ENCODE results near the gene MMP14. TPM values are rescaled to one million over a fixed set of nuclear protein-coding genes. Genes with fewer than 3 reads are reported as not detected.
A peak's percentile ranks its signal among the peaks of the same experiment; 100 is the strongest.

MMP14 gene
- total RNA-seq, 5 donors from 2014 or later (not counting 1 experiment from before 2014, with no cell fraction given): 1.9 to 3.7 (median 2.3) TPM

DNA sequence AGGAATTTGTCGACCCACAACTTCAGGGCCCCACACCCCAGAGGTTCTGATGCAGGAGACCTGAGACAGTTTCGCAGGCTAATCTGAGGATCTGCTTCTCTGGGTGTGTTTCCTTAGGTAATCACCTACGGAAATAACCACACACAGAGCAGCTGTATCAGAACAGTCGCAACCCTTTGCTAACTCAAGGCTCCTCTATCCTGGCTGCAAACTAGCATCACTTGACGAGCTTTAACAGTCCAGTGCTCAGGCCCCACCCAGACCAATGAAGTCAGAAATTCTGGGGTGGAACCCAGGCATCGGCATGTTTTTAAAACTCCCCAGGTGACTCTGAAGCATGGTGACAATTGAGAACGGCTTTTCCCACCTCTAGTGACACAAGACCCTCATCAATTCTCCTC, 41.8 kb upstream of the MMP14 start:
- Histone ChIP-seq H3K36me3 (ENCODE audit: control insufficient read depth in 2 of 2, extremely low read depth in 1 of 2, insufficient read depth in 1 of 2, low read length in 1 of 2) (no peaks in the 10 kb centered on the region), H3K27me3 (replicated peaks in 1 of 2; ENCODE audit: control insufficient read depth in 2 of 2, extremely low read depth in 1 of 2, insufficient read depth in 2 of 2, low read length in 1 of 2) (peaks cover 0 to 3% of the 10 kb centered on the region in 2 experiments), H3K27ac (ENCODE audit: low read length) (no peak overlapping the region), H3K9me3 (no peaks in the 10 kb centered on the region), H3K4me3 (ENCODE audit: control insufficient read depth in 1 of 2, extremely low read depth in 1 of 2, low read length in 1 of 2) (no peak overlapping the region), H3K4me1 (ENCODE audit: control insufficient read depth in 1 of 2, extremely low read depth in 1 of 2, insufficient read depth in 2 of 2, low read length in 2 of 2) (no peaks in the 10 kb centered on the region)
- CTCF ChIA-PET: interaction anchor here in 1 of 2 donors (1.0 kb wide), 1 partner anchor 198 kb away, joined by 4 read pairs; no protein-coding TSS in a partner anchor
- POLR2A ChIA-PET: interaction anchor here in 1 of 2 donors (0.7 kb wide), 1 partner anchor 187 kb away, joined by 4 read pairs; no protein-coding TSS in a partner anchor
- DNase-seq (no peak), ATAC-seq (replicated peaks in 1 of 4) (no peak)
- Mint-ChIP-seq H3K4me3 (no peak overlapping the region), H3K36me3 (no peaks in the 10 kb centered on the region), H3K27me3 (peaks cover 16 to 21% of the 10 kb centered on the region in 2 donors), H3K9me3 (no peaks in the 10 kb centered on the region), H3K27ac (no peak overlapping the region), H3K4me1 (no peaks in the 10 kb centered on the region)
- 82% methylated on average over 6 of the region's 7 CpGs for WGBS (ENCODE audit: insufficient coverage)

DNA sequence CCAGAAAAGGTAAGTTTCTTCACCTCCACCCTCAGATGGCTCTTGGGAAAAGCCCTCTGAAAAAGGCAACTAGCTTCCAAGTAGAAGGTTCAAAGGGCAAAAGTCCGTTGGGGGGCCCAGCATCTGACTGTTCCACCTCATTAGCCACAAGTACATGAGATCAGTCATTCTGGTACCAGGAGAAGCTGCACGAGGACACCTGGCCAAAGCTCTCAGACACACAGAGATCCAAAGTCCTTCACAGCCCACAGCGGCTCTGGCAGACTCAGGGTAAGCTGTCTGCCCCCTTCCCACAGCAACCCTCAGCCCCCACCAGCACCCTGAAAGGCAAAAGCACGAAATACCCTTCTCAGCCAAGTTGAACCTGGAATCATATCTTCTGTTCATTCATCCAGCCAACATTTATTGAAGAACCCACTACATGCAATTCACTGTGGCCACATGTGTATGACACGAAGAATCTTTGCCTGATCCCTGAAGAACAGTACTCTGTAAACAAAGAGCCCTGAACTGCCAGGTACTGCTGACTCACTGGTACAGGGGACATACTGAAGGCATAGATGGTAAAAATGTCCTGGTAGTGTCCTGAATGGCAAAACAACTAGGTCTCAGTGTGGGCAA, 40.2 kb upstream of the MMP14 start:
- Histone ChIP-seq H3K9me3 (no peaks in the 10 kb centered on the region), H3K4me1 (ENCODE audit: control insufficient read depth in 1 of 2, extremely low read depth in 1 of 2, insufficient read depth in 2 of 2, low read length in 2 of 2) (no peaks in the 10 kb centered on the region), H3K36me3 (ENCODE audit: control insufficient read depth in 2 of 2, extremely low read depth in 1 of 2, insufficient read depth in 1 of 2, low read length in 1 of 2) (no peaks in the 10 kb centered on the region), H3K27me3 (replicated peaks in 1 of 2; ENCODE audit: control insufficient read depth in 2 of 2, extremely low read depth in 1 of 2, insufficient read depth in 2 of 2, low read length in 1 of 2) (peaks cover 0 to 9% of the 10 kb centered on the region in 2 experiments), H3K4me3 (ENCODE audit: control insufficient read depth in 1 of 2, extremely low read depth in 1 of 2, low read length in 1 of 2) (no peak overlapping the region), H3K27ac (ENCODE audit: low read length) (no peak overlapping the region)
- Mint-ChIP-seq H3K27me3 (peaks cover 28 to 33% of the 10 kb centered on the region in 2 donors), H3K36me3 (no peaks in the 10 kb centered on the region), H3K9me3 (no peaks in the 10 kb centered on the region), H3K4me3 (no peak overlapping the region), H3K27ac (no peak overlapping the region), H3K4me1 (no peaks in the 10 kb centered on the region)
- 37% methylated on average over 5 of the region's 5 CpGs for WGBS (ENCODE audit: insufficient coverage)
- POLR2A ChIA-PET: no interaction called here
- DNase-seq (no peak), ATAC-seq (replicated peaks in 1 of 4) (no peak)
- CTCF ChIA-PET: no interaction called here

DNA sequence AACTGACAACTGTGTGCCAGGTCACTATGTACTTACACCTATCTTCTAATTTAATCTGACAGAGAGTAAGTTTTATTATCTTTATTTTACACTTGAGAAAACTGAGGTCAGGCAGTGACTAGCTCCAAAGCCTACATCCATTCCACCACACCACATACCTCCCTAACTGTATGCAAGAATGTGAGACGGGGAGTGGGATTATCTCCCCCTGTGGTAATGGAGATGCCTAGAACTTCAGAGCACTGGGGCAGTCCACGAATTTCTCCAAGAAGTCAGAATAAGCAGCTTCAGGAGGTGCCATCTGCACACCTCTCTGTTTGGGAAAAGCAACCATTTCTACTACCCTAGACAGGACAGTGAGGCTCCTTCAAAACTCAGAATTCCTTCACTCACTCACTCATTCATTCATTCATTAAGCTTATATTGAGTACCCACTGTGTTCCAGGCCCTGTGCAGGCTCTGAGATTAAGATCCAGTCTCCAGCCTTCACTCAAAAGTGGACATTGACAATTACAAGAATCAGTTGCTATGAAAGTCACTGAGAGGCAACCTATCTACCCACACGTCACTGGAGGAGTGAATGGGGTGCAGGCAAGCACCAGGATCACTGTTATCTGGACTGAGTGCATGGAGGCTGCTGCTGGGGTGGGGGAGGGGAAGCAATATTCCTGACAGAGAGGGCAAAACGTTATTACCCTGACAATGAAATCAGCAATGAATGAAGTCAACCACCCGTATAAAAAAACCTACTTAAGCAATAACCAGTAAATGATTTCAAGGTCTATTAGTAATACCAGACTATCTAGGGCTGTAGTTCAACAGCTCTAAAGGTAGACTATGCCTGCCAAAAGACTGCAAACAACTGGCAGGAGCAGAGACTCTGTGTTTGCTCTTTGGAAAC, 39.1 kb upstream of the MMP14 start:
- ATAC-seq (replicated peaks in 1 of 4): no peak
- no peaks in the 10 kb centered on the region for H3K4me1 ChIP-seq (ENCODE audit: control insufficient read depth in 1 of 2, extremely low read depth in 1 of 2, insufficient read depth in 2 of 2, low read length in 2 of 2)
- no peak for DNase-seq
- H3K27me3 ChIP-seq (replicated peaks in 1 of 2; ENCODE audit: control insufficient read depth in 2 of 2, extremely low read depth in 1 of 2, insufficient read depth in 2 of 2, low read length in 1 of 2): peaks cover 0 to 18% of the 10 kb centered on the region in 2 experiments
- no peak overlapping the region for H3K4me3 Mint-ChIP-seq
- peaks cover 30 to 37% of the 10 kb centered on the region in 2 donors for H3K27me3 Mint-ChIP-seq
- no peak overlapping the region for H3K27ac ChIP-seq (ENCODE audit: low read length)
- ChIA-PET POLR2A (no interaction called here), CTCF (interaction anchor here (0.5 to 0.6 kb wide), 3 partner anchors 18 to 92 kb away, joined by 3 to 5 read pairs (median 5); no protein-coding TSS in a partner anchor)
- no peaks in the 10 kb centered on the region for H3K9me3 Mint-ChIP-seq
- H3K4me3 ChIP-seq (ENCODE audit: control insufficient read depth in 1 of 2, extremely low read depth in 1 of 2, low read length in 1 of 2): no peak overlapping the region
- no peaks in the 10 kb centered on the region for H3K36me3 ChIP-seq (ENCODE audit: control insufficient read depth in 2 of 2, extremely low read depth in 1 of 2, insufficient read depth in 1 of 2, low read length in 1 of 2)
- no peak overlapping the region for H3K27ac Mint-ChIP-seq
- no peaks in the 10 kb centered on the region for H3K36me3 Mint-ChIP-seq
- WGBS (ENCODE audit: insufficient coverage): 60% methylated on average over 2 of the region's 5 CpGs
- H3K9me3 ChIP-seq: no peaks in the 10 kb centered on the region
- H3K4me1 Mint-ChIP-seq: no peaks in the 10 kb centered on the region

DNA sequence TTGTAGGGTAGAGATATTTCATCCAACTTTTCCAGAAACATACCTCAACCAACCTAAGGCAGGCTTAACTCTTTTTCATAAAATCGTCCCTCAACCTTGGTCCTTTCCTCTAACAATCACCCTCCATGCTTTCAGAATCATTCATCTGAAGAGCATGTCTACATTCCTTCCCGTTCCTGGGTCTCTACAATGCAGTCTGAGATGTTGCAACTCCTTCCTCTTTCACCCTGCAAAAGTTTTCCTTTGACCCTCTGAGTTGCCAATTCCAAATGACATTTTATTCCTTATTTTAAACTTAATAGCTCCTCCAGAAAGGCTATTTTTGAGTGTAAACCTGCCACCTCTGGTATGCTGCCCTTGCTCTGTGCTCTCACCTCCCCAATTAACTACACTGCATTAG, 37.9 kb upstream of the MMP14 start:
- CTCF ChIA-PET: no interaction called here

DNA sequence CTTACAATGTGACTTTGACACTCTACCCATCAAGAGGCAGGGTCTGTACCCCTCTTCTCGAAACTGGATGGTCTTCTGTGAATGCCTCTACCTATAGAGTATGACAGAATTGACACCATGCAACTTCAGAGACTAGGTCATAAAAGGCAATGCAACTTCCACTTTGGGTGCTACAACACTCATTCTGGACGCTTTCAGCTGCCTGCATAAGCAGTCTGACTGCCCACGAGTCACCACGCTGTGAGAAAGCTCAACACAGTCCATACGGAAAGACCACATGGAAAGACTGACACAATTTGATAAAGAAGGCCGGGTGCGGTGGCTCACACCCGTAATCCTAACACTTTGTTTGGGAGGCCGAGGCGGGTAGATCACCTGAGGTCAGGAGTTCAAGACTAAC, 36.0 kb upstream of the MMP14 start:
- peaks cover 33 to 42% of the 10 kb centered on the region in 2 donors for H3K27me3 Mint-ChIP-seq
- H3K9me3 ChIP-seq: no peaks in the 10 kb centered on the region
- no peak overlapping the region for H3K4me3 Mint-ChIP-seq
- no peaks in the 10 kb centered on the region for H3K4me1 Mint-ChIP-seq
- peaks cover 0 to 20% of the 10 kb centered on the region in 2 experiments for H3K27me3 ChIP-seq (replicated peaks in 1 of 2; ENCODE audit: control insufficient read depth in 2 of 2, extremely low read depth in 1 of 2, insufficient read depth in 2 of 2, low read length in 1 of 2)
- H3K4me1 ChIP-seq (ENCODE audit: control insufficient read depth in 1 of 2, extremely low read depth in 1 of 2, insufficient read depth in 2 of 2, low read length in 2 of 2): no peaks in the 10 kb centered on the region
- CTCF ChIA-PET: no interaction called here
- H3K4me3 ChIP-seq (ENCODE audit: control insufficient read depth in 1 of 2, extremely low read depth in 1 of 2, low read length in 1 of 2): no peak overlapping the region
- 78% methylated on average over 9 of the region's 10 CpGs for WGBS (ENCODE audit: insufficient coverage)
- no peak for DNase-seq
- H3K9me3 Mint-ChIP-seq: no peaks in the 10 kb centered on the region
- POLR2A ChIA-PET: no interaction called here
- H3K36me3 Mint-ChIP-seq: no peaks in the 10 kb centered on the region
- no peaks in the 10 kb centered on the region for H3K36me3 ChIP-seq (ENCODE audit: control insufficient read depth in 2 of 2, extremely low read depth in 1 of 2, insufficient read depth in 1 of 2, low read length in 1 of 2)
- no peak for ATAC-seq (replicated peaks in 1 of 4)
- H3K27ac ChIP-seq (ENCODE audit: low read length): no peak overlapping the region
- peak overlapping the region in 1 of 2 donors; percentile 47 for H3K27ac Mint-ChIP-seq

More for the DNA sequence above, 37.9 kb upstream of the MMP14 start:
- Histone ChIP-seq H3K27me3 (replicated peaks in 1 of 2; ENCODE audit: control insufficient read depth in 2 of 2, extremely low read depth in 1 of 2, insufficient read depth in 2 of 2, low read length in 1 of 2) (peaks cover 0 to 18% of the 10 kb centered on the region in 2 experiments), H3K9me3 (no peaks in the 10 kb centered on the region), H3K4me3 (ENCODE audit: control insufficient read depth in 1 of 2, extremely low read depth in 1 of 2, low read length in 1 of 2) (no peak overlapping the region), H3K36me3 (ENCODE audit: control insufficient read depth in 2 of 2, extremely low read depth in 1 of 2, insufficient read depth in 1 of 2, low read length in 1 of 2) (no peaks in the 10 kb centered on the region), H3K4me1 (ENCODE audit: control insufficient read depth in 1 of 2, extremely low read depth in 1 of 2, insufficient read depth in 2 of 2, low read length in 2 of 2) (no peaks in the 10 kb centered on the region), H3K27ac (ENCODE audit: low read length) (no peak overlapping the region)
- ATAC-seq (replicated peaks in 1 of 4): no peak
- Mint-ChIP-seq H3K27ac (no peak overlapping the region), H3K9me3 (no peaks in the 10 kb centered on the region), H3K27me3 (peaks cover 33 to 40% of the 10 kb centered on the region in 2 donors), H3K4me3 (no peak overlapping the region), H3K36me3 (no peaks in the 10 kb centered on the region), H3K4me1 (no peaks in the 10 kb centered on the region)
- WGBS (ENCODE audit: insufficient coverage): 48% methylated on average over 2 of the region's 2 CpGs
- POLR2A ChIA-PET: no interaction called here
- DNase-seq: no peak

DNA sequence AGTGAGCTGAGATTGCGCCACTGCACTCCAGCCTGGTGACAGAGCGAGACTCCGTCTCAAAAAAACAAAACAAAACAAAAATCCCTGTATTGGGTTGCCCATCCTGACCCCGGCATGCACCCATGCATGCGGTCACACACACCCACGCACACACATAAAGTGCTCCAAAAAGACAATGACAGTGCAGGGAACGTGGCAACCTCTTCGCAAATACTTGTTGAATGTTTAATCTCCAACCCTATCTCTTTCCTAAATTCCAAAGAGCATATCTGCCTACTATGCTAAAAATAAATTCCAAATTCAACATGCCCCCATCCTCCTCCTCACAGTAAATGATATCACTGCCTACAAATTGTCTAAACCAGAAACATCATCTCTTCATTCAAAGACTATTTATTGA, 34.7 kb upstream of the MMP14 start:
- WGBS (ENCODE audit: insufficient coverage): 81% methylated on average over 5 of the region's 8 CpGs
- Histone ChIP-seq H3K9me3 (no peaks in the 10 kb centered on the region), H3K36me3 (ENCODE audit: control insufficient read depth in 2 of 2, extremely low read depth in 1 of 2, insufficient read depth in 1 of 2, low read length in 1 of 2) (no peaks in the 10 kb centered on the region), H3K4me3 (ENCODE audit: control insufficient read depth in 1 of 2, extremely low read depth in 1 of 2, low read length in 1 of 2) (no peak overlapping the region), H3K4me1 (ENCODE audit: control insufficient read depth in 1 of 2, extremely low read depth in 1 of 2, insufficient read depth in 2 of 2, low read length in 2 of 2) (no peaks in the 10 kb centered on the region), H3K27ac (ENCODE audit: low read length) (no peak overlapping the region), H3K27me3 (replicated peaks in 1 of 2; ENCODE audit: control insufficient read depth in 2 of 2, extremely low read depth in 1 of 2, insufficient read depth in 2 of 2, low read length in 1 of 2) (peaks cover 0 to 17% of the 10 kb centered on the region in 2 experiments)
- POLR2A ChIA-PET: interaction anchor here in 1 of 2 donors (0.5 kb wide), 1 partner anchor 50 kb away, joined by 3 read pairs; no protein-coding TSS in a partner anchor
- Mint-ChIP-seq H3K4me1 (no peaks in the 10 kb centered on the region), H3K27ac (no peak overlapping the region), H3K9me3 (no peaks in the 10 kb centered on the region), H3K36me3 (no peaks in the 10 kb centered on the region), H3K27me3 (peaks cover 23 to 31% of the 10 kb centered on the region in 2 donors), H3K4me3 (no peak overlapping the region)
- CTCF ChIA-PET: no interaction called here
- no peak for DNase-seq
- ATAC-seq (replicated peaks in 1 of 4): no peak
